ENCODE results near the gene LFNG.

DNA sequence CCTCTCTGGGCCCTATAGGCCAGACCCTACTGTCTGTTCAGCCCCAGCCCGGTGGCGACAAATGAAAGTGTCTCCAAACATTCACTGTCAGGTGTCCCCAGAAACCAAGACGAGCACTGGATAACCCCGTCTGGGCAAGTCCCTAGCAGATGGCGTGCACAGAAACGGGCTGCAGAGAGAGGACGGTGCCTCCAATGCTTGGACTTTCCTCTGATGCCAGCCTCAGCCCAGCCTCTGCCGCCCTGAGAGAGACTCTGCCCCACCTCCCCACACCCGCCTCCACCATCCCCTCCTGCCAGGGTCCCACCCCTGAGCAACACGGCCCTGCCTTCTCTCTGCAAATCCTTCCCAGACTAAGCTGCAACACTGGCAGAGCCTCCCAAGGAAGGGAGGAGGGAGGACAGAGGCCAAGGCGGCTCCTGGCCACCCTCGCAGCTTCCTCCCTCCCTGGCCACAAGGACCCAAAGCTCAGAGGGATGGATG, 7.4 kb upstream of the LFNG start:
- TF ChIP-seq, protein P1, sequence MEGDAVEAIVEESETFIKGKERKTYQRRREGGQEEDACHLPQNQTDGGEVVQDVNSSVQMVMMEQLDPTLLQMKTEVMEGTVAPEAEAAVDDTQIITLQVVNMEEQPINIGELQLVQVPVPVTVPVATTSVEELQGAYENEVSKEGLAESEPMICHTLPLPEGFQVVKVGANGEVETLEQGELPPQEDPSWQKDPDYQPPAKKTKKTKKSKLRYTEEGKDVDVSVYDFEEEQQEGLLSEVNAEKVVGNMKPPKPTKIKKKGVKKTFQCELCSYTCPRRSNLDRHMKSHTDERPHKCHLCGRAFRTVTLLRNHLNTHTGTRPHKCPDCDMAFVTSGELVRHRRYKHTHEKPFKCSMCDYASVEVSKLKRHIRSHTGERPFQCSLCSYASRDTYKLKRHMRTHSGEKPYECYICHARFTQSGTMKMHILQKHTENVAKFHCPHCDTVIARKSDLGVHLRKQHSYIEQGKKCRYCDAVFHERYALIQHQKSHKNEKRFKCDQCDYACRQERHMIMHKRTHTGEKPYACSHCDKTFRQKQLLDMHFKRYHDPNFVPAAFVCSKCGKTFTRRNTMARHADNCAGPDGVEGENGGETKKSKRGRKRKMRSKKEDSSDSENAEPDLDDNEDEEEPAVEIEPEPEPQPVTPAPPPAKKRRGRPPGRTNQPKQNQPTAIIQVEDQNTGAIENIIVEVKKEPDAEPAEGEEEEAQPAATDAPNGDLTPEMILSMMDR (IDR thresholded peaks at IDR 0.05; ENCODE audit: low read depth, low read length, missing input control), result no peak
- TF ChIP-seq ATF3 (IDR thresholded peaks at IDR 0.05) (no peak), YY1 (IDR thresholded peaks at IDR 0.05) (no peak), JUND (IDR thresholded peaks at IDR 0.05) (no peak), FOXA1 (IDR thresholded peaks at IDR 0.05) (no peak), RAD21 (IDR thresholded peaks at IDR 0.05) (no peak), GABPA (IDR thresholded peaks at IDR 0.05 in 1 of 2, conservative IDR thresholded peaks at IDR 0.05 in 1 of 2) (no peak), MAX (IDR thresholded peaks at IDR 0.05) (no peak), ZBTB33 (IDR thresholded peaks at IDR 0.05) (no peak), FOXA2 (IDR thresholded peaks at IDR 0.05) (no peak), NR2F2 (IDR thresholded peaks at IDR 0.05) (no peak)
- TF ChIP-seq, protein P2, sequence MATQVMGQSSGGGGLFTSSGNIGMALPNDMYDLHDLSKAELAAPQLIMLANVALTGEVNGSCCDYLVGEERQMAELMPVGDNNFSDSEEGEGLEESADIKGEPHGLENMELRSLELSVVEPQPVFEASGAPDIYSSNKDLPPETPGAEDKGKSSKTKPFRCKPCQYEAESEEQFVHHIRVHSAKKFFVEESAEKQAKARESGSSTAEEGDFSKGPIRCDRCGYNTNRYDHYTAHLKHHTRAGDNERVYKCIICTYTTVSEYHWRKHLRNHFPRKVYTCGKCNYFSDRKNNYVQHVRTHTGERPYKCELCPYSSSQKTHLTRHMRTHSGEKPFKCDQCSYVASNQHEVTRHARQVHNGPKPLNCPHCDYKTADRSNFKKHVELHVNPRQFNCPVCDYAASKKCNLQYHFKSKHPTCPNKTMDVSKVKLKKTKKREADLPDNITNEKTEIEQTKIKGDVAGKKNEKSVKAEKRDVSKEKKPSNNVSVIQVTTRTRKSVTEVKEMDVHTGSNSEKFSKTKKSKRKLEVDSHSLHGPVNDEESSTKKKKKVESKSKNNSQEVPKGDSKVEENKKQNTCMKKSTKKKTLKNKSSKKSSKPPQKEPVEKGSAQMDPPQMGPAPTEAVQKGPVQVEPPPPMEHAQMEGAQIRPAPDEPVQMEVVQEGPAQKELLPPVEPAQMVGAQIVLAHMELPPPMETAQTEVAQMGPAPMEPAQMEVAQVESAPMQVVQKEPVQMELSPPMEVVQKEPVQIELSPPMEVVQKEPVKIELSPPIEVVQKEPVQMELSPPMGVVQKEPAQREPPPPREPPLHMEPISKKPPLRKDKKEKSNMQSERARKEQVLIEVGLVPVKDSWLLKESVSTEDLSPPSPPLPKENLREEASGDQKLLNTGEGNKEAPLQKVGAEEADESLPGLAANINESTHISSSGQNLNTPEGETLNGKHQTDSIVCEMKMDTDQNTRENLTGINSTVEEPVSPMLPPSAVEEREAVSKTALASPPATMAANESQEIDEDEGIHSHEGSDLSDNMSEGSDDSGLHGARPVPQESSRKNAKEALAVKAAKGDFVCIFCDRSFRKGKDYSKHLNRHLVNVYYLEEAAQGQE (IDR thresholded peaks at IDR 0.05), result no peak
